ENCODE data around the gene PTOV1.

PTOV1 gene

DNA sequence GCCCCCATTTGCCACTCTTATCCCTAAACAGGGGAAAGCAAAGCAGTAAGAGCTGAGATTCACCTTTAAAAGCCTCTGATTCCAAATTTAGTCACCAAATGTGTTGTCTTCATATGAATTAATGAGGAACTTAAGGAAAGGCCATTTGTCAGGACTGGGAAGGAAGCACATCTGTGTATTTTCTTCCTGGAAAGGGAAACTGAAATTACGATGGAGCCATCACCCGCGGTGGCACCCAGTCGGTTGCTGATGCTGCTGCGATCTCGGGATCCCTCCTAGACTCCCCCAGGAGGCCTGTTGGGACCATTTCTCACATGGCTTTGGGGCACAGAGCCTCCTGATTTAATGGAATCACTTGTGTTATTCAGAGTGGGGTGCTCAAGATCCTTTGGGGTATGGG, 53.2 kb downstream of the PTOV1 start:
- intact Hi-C loops (cut with DNase I; ENCODE audit: low total_unique reads), result no loop called here
- H3K4me3 ChIP-seq, result no peak overlapping the region
- H3K36me3 ChIP-seq, result peaks cover 14 to 36% (median 31%) of the 10 kb centered on the region in 3 donors
- no peak for DNase-seq
- no peaks in the 10 kb centered on the region for H3K4me1 ChIP-seq
- no peaks in the 10 kb centered on the region for H3K27me3 ChIP-seq
- H3K27ac ChIP-seq, result no peak overlapping the region
- no peaks in the 10 kb centered on the region for H3K9me3 ChIP-seq
- TF ChIP-seq, protein P1, sequence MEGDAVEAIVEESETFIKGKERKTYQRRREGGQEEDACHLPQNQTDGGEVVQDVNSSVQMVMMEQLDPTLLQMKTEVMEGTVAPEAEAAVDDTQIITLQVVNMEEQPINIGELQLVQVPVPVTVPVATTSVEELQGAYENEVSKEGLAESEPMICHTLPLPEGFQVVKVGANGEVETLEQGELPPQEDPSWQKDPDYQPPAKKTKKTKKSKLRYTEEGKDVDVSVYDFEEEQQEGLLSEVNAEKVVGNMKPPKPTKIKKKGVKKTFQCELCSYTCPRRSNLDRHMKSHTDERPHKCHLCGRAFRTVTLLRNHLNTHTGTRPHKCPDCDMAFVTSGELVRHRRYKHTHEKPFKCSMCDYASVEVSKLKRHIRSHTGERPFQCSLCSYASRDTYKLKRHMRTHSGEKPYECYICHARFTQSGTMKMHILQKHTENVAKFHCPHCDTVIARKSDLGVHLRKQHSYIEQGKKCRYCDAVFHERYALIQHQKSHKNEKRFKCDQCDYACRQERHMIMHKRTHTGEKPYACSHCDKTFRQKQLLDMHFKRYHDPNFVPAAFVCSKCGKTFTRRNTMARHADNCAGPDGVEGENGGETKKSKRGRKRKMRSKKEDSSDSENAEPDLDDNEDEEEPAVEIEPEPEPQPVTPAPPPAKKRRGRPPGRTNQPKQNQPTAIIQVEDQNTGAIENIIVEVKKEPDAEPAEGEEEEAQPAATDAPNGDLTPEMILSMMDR (IDR thresholded peaks at IDR 0.05), result no peak

DNA sequence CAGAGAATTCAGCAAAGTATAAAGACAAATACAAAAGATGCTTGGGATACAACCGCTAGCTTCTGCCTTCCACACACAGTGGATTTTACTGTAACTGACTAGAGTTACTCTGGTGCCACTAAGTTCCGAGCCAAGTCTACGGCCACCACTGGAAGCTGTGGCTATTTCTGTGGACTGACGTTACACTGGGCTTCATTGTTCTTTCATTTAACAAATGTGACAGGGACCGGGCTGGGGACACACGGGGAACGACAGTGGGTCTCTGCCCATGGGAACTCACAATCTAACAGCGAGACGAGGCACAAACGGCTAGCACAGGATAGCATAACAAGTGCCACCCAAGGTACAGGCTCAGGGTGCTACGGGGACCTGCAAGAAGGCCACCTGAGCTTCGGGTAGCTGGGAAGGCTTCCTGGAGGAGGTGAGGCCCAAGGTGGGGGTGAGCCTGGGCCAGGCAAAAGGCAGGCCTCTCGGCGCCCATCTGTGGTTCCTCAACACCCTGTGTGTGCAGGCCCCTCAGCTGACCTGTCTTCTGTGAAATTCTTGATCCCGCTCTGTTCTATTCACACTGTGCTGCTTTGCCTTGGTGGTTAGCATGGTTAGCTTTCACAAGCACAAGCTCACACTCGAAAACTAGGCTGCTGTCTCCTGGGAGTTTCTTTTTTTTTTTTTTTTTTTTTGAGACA, 56.1 kb downstream of the PTOV1 start:
- no peak for DNase-seq
- Histone ChIP-seq H3K27ac (no peak overlapping the region), H3K4me1 (peaks cover 0 to 15% (median 8%) of the 10 kb centered on the region in 4 donors)

DNA sequence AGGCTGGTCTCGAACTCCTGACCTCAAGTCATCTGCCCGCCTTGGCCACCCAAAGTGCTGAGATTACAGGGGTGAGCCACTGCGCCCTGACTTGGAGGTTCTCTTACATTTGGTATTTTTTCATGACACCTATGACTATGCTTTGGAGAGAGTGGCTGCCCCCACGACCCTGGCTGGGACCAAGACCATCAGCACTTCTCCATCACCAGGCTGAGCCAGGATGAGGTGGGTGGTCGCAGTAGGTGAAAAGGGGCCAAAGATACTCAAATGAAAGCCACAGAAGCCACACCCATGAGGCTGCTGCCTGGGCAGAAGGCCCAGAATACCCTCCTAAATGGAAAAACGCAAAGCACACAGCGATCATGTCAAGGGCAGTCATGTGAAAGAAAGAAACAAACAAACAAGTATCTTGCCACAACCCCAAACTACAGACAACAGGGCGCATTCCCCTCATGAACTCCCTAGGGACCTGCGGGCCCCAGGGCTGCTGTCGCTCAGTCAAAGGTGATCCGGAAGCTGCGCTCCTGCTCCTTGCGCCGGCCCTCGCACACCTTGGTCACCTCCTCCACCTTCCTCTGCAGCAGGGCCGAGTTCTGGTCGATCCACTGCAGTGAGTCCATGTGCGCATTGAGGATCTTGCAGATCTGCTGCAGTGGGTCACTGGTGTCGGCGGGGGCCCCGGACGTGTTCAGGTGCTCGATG, 56.9 kb downstream of the PTOV1 start:
- Histone ChIP-seq H3K36me3 (peaks cover 14 to 44% (median 35%) of the 10 kb centered on the region in 3 donors), H3K27me3 (no peaks in the 10 kb centered on the region), H3K4me1 (peaks cover 0 to 19% (median 10%) of the 10 kb centered on the region in 4 donors), H3K4me3 (no peak overlapping the region), H3K9me3 (no peaks in the 10 kb centered on the region), H3K27ac (no peak overlapping the region)
- DNase-seq, result no peak
- TF ChIP-seq, protein P1 (IDR thresholded peaks at IDR 0.05), result no peak
- intact Hi-C loops (cut with DNase I; ENCODE audit: low total_unique reads), result no loop called here

More for the DNA sequence above, 56.1 kb downstream of the PTOV1 start:
- Histone ChIP-seq H3K36me3 (peaks cover 14 to 41% (median 35%) of the 10 kb centered on the region in 3 donors), H3K9me3 (no peaks in the 10 kb centered on the region), H3K27me3 (no peaks in the 10 kb centered on the region), H3K4me3 (no peak overlapping the region)
- intact Hi-C loops (cut with DNase I; ENCODE audit: low total_unique reads), result no loop called here
- TF ChIP-seq, protein P1 (IDR thresholded peaks at IDR 0.05), result no peak

DNA sequence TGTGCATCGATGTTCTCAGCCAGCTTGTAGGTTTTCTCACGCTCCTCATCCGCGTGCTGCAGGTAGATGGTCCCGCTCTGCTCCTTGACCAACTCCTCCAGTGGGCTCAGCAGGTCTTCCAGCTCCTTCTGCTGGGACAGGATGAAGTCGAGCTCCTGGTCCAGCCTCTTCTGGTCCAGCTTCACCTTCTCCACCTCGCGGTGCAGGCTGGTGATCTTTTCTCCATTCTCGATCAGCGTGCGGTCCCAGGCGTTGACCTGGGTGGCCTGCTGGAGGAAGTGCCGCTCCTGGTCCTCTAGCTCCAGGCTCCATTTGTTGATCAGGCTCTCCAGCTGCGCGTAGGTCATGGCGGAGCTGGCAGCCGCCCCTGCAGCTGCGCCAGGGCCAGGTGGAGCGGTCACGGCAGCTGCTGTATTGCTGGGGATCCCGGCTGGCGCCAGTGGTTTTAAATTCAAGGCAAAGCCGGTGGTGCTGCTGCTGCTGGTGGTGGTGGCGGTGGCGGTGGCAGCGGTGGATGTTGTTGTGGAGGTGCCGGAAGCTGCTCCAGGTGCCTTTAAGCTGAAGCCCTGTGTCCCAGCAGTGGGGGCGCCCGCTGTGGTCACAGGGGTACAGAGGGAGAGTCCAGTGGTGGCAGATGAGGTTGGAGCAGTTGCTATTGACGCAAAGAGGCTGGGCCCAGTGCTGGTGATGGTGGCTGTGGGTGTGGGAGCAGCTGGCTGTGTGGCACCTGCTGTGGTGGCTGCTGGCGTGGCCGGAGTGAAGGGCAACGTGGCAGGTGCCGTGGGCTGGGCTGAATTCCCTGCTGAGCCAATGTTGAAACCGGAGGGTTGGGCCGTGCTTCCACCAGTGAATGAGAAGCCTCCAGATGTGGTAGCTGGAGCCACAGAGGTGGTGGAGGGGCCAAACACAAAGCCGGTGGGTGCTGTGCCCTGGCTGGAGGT, 57.8 kb downstream of the PTOV1 start:
- no peak overlapping the region for H3K4me3 ChIP-seq
- intact Hi-C loops (cut with DNase I; ENCODE audit: low total_unique reads), result no loop called here
- peaks cover 0 to 19% (median 10%) of the 10 kb centered on the region in 4 donors for H3K4me1 ChIP-seq
- no peaks in the 10 kb centered on the region for H3K9me3 ChIP-seq
- no peak overlapping the region for H3K27ac ChIP-seq
- H3K27me3 ChIP-seq, result no peaks in the 10 kb centered on the region
- TF ChIP-seq, protein P1 (IDR thresholded peaks at IDR 0.05), result no peak
- peaks cover 14 to 52% (median 35%) of the 10 kb centered on the region in 3 donors for H3K36me3 ChIP-seq
- no peak for DNase-seq

DNA sequence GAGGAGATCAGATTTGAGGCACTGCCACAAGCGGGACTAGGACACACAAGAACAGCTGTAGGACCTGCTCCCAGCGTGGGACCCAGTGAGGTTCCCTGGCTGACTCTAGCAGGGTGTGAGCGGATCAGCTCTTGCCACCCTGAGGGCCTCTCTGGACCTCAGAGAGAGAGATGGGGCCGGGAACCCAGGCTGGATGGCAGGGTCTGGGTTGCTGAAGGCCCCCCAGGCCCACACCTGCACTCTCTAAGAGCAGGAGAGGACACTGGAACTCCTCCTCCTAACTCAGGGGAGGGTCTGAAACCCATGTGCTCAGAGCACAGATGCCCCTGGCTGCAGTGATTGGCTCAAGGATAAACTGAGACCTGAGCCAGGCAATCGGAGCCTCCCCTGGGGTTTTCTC, 59.2 kb downstream of the PTOV1 start:
- TF ChIP-seq, protein P1 (IDR thresholded peaks at IDR 0.05), result no peak
- no peak overlapping the region for H3K4me3 ChIP-seq
- no peaks in the 10 kb centered on the region for H3K27me3 ChIP-seq
- peaks cover 15 to 64% (median 40%) of the 10 kb centered on the region in 3 donors for H3K36me3 ChIP-seq
- H3K4me1 ChIP-seq, result peaks cover 0 to 19% (median 10%) of the 10 kb centered on the region in 4 donors
- no peak overlapping the region for H3K27ac ChIP-seq
- intact Hi-C loops (cut with DNase I; ENCODE audit: low total_unique reads), result no loop called here
- H3K9me3 ChIP-seq, result no peaks in the 10 kb centered on the region
- DNase-seq, result no peak

All from tibial artery (tissue), 4 donors.